Measurements from ENCODE around the gene PAPPA2.

- TF ChIP-seq EP300 (IDR thresholded peaks at IDR 0.05; ENCODE audit: low read depth) (no peak), POLR2AphosphoS5 (IDR thresholded peaks at IDR 0.05) (no peak), CTCF (IDR thresholded peaks at IDR 0.05) (no peak)
Measured at GRCh38 chr1:176794897-176795508, 332.0 kb downstream of the PAPPA2 start.

Data from transverse colon (tissue), 4 donors.